Astrocyte of the cerebellum (primary cell): ENCODE measurements around the gene BDH1.

Source experiments
- DNase-seq: peaks from one replicate; pipeline ENCODE4 v3.0.0-alpha.2; 2011; ENCODE audit warnings: low read depth
- H3K4me3 ChIP-seq: 2 replicates; pipeline ENCODE4 v1.5.1; 2011; ENCODE audit warnings: mild to moderate bottlenecking, low read depth, low read length, moderate library complexity
- in situ Hi-C: cut with HindIII; loops from 2 replicates; pipeline ENCODE4 v1.10.0; 2017; ENCODE audit warnings: low sequenced_read_pairs
- TF ChIP-seq, protein P1 (sequence below): IDR thresholded peaks from 2 replicates; pipeline ENCODE4 v1.5.1; 2012; ENCODE audit warnings: low read length, low read depth, moderate library complexity, mild to moderate bottlenecking; ENCODE audit errors: missing control alignments

The BDH1 gene

DNA sequence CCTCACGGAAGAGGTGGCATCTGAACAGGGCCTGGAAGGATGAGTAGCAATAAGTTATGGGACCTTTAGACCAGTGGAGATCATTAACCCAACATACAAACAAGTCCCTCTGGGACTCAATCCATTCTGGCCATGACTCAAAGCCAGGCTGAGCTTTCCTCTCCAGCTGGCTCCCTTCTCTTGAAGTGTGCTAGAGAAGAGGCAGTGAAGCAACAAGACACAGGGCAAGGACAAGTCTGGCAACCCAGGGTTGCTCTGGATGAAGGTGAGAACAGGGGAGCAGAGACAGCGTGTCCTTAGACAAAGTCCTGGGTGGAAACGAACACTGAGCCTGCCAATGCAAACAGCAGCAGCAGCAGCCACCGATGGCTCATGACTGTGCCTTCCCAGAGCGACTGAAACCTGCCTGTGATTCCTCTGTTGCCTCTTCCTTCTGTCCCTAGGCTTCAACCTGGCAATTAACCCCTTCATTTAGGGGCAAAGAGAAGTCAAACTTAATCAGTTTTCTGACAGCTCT, 86.8 kb downstream of the BDH1 start:
- TF ChIP-seq, protein P1, sequence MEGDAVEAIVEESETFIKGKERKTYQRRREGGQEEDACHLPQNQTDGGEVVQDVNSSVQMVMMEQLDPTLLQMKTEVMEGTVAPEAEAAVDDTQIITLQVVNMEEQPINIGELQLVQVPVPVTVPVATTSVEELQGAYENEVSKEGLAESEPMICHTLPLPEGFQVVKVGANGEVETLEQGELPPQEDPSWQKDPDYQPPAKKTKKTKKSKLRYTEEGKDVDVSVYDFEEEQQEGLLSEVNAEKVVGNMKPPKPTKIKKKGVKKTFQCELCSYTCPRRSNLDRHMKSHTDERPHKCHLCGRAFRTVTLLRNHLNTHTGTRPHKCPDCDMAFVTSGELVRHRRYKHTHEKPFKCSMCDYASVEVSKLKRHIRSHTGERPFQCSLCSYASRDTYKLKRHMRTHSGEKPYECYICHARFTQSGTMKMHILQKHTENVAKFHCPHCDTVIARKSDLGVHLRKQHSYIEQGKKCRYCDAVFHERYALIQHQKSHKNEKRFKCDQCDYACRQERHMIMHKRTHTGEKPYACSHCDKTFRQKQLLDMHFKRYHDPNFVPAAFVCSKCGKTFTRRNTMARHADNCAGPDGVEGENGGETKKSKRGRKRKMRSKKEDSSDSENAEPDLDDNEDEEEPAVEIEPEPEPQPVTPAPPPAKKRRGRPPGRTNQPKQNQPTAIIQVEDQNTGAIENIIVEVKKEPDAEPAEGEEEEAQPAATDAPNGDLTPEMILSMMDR: no peak
- no peak for DNase-seq
- H3K4me3 ChIP-seq: no peak overlapping the region
- in situ Hi-C loops: no loop called here

DNA sequence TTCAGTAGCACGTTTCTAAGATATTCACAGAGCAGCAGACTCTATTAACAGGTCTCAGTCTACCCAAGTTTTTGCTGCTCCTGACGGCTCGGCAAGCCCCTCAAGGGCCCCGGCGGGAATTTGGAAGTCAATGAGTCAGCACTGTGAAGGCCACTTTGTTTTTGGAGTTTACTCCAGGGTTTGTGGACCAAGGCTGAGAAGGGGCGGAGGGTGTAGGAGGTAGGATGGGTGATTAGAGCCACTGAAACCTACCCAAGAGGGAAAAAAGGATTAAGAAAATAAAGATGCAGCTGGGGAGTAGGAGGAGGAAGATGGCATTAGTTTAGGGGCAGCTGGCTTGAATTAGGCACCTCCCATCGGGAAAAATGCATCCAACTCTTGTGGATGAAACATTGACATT, 87.6 kb downstream of the BDH1 start:
- DNase-seq: no peak
- no peak overlapping the region for H3K4me3 ChIP-seq
- TF ChIP-seq, protein P1: no peak
- in situ Hi-C loops: no loop called here

DNA sequence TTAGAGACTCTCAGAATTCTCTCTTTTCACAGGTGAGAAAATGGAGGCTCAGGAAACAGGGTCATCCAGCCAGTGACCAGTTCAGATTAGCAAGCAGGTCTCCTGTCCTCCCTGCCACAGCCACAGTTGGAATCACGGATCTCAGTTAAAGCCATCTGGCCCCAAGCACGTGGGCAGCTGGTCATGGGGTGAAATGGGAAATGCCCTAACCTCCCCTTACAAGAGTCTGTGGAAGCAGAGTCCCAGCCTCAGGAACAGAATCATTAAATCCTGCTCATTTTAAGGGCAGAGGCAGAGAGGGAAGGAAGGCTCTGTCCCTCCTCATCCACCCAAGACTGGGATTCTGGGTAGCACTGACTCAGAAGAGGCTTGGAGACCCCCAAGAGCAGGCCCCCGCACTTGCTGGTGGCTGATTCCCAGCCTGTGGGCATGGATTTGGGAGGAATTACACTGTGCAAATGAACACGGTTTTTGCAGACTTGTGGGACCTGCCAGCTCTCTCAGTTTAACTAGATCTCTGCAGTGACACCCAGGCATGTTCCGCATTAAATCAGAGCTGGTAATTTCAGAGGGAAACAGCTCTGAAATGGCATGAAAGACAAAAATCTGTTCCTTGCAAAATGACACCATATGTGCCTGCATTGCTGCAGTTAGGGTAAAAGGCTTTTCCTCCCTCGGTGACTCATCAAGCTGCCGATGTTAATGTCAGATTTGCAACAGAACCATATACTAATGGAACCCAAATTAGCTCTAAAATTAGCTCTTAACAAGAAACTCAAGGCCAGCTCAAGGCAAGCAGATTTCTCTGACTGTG, 89.0 kb downstream of the BDH1 start:
- H3K4me3 ChIP-seq: no peak overlapping the region
- in situ Hi-C loops: no loop called here
- no peak for DNase-seq
- TF ChIP-seq, protein P1: no peak

DNA sequence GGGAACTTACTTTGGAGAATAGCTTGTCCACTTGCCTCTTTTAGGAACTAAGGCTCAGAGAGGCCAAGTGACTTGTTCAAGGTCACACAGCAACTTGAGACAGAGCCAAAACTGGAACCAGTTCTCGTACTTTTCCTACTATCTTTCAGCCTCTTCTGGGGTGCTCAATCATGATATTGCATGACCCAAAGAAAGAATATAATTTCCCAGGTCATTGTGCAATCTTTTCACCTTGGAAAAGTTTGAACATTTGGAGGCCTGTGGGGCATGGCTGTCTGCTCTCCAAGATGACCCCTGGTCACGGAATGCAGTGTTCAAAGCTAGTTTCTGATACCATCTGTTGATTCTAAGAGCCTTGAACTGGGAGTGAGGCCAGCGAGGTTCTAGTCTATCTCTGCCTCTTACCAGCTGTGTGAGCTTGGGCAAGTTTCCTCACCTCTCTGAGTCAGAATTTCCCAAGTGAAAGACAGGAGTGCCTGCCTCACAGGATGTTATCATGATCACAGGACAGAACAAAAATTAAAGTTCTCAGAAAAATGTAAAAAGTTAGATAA, 89.7 kb downstream of the BDH1 start:
- no peak for DNase-seq
- no peak overlapping the region for H3K4me3 ChIP-seq
- in situ Hi-C loops: no loop called here
- TF ChIP-seq, protein P1: no peak

DNA sequence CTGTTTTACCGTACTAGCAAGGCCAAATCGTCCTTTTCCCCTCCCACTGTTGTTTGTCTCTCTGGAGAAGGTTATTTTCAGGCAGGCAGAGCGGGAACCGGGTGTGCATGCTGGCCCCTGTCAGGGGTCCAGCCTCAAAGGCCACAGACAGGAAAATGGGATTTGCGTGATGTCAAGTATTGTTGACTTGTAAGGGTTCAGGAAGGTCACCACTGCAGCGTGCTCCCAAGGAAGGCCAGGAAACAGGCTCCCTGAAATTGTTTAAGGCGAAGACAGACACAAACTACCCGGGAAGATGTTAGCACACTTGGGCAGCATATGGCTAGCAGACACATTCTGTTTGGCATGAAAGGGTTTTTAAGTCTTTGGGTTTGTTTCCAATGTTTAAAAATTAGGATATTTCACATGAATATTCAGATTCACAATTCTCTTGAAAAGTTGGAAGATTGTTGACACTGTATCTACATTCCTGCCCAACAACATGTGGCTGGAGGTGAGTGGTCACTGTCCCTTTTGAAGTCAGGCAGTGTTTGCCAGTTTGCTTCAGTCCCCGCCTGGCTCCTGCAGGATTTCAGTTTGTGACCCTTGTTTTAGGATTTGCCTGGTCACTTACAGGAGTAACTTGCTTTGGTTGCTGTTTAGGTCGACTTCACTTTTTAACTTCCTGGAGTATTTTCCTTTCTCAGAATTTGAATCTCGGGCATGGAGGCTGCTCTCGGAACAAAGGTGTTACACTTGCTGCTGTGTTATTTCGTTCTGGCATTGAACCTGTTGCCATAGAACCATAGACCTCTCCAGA, 90.4 kb downstream of the BDH1 start:
- no peak overlapping the region for H3K4me3 ChIP-seq
- TF ChIP-seq, protein P1: no peak
- DNase-seq: no peak
- in situ Hi-C loops: no loop called here

DNA sequence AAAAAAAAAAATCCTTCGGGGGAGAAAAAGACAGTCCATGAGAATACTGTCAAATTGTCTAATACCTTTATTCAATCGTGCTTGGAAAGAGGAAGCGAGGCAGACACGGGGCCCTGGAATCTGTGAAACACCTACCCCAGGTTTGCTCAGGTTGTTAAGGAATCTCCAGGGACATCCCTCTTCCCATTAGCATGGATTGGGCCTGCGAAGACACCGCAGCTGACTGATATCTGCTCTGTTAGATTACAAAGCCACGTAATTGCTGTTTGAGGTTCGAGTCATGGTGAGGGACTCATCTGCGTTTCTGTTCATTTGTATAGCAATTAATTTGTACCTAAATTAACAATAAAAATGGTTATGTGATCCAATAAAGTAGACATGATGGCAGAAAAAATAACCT, 91.0 kb downstream of the BDH1 start:
- DNase-seq: no peak
- TF ChIP-seq, protein P1: no peak
- H3K4me3 ChIP-seq: no peak overlapping the region
- in situ Hi-C loops: no loop called here
